NCI-H510A treated with DMSO at 0.1 percent for 48 hours (cell line): ENCODE data around the gene TSKS.
A peak's percentile ranks its signal among the peaks of the same experiment; 100 is the strongest.
"Not testable (repeated sequence)": the region's sequence is repeated elsewhere in the genome, so short reads cannot be mapped to it uniquely, and the experiment has no call there.

Experiments
- DNase-seq: peaks from one replicate; lab custom pipeline; 2025; lab: John Stamatoyannopoulos, UW

Gene TSKS

GRCh38 chr19:49766930-49767299 lies 3.8 kb upstream of the TSKS start, which contains the start of gene AP2A1:
AP2A1 (plus strand) TSS chr19:49767001; CDS start chr19:49767134, 133 bp downstream.
- no peak for DNase-seq

- DNase-seq: peak; percentile 99
These were observed 3.2 kb upstream of the TSKS start for GRCh38 chr19:49766007-49766929.

GRCh38 chr19:49764341-49764740 lies 1.2 kb upstream of the TSKS start:
- DNase-seq: no peak

GRCh38 chr19:49761625-49762311 lies 1.3 kb downstream of the TSKS start:
- DNase-seq: no peak

- DNase-seq: no peak
These were observed 1.9 kb downstream of the TSKS start for GRCh38 chr19:49761249-49761624.

GRCh38 chr19:49758292-49758691 lies 4.8 kb downstream of the TSKS start:
- DNase-seq: no peak

GRCh38 chr19:49755956-49756355 lies 7.2 kb downstream of the TSKS start:
- DNase-seq: no peak

GRCh38 chr19:49752701-49753100 lies 10.4 kb downstream of the TSKS start:
- no peak for DNase-seq

- no peak for DNase-seq
These were observed 13.3 kb downstream of the TSKS start for GRCh38 chr19:49749771-49750170.

- DNase-seq: no peak
These were observed 13.9 kb downstream of the TSKS start for GRCh38 chr19:49749055-49749716.

GRCh38 chr19:49746206-49746958 lies 16.7 kb downstream of the TSKS start:
- DNase-seq: no peak

GRCh38 chr19:49744946-49745381 lies 18.1 kb downstream of the TSKS start:
- no peak for DNase-seq

GRCh38 chr19:49741210-49741844 lies 21.8 kb downstream of the TSKS start:
- no peak for DNase-seq

GRCh38 chr19:49739933-49740332 lies 23.2 kb downstream of the TSKS start:
- no peak for DNase-seq

- DNase-seq: no peak
These were observed 24.0 kb downstream of the TSKS start for GRCh38 chr19:49739098-49739497.

GRCh38 chr19:49738268-49738667 lies 24.8 kb downstream of the TSKS start:
- no peak for DNase-seq

GRCh38 chr19:49730166-49730565 lies 32.9 kb downstream of the TSKS start:
- no peak for DNase-seq

GRCh38 chr19:49727217-49728030 lies 35.7 kb downstream of the TSKS start:
- no peak for DNase-seq

GRCh38 chr19:49719420-49719819 lies 43.7 kb downstream of the TSKS start:
- not testable (repeated sequence) for DNase-seq

- no peak for DNase-seq
These were observed 44.1 kb downstream of the TSKS start for GRCh38 chr19:49718991-49719390.

- no peak for DNase-seq
These were observed 44.6 kb downstream of the TSKS start for GRCh38 chr19:49718511-49718910.
